ENCODE results near the gene APOA1. TPM values are rescaled to one million over a fixed set of nuclear protein-coding genes. Genes with fewer than 3 reads are reported as not detected.

APOA1 gene
- polyA plus RNA-seq, 1 experiment, result not detected

GRCh38 chr11:116813781-116814471, 23.5 kb downstream of the APOA1 start:
- H3K27ac ChIP-seq (ENCODE audit: low read depth, low read length), result no peak overlapping the region
- H3K27me3 ChIP-seq (ENCODE audit: control insufficient read depth, insufficient read depth, low read length), result peaks cover 7% of the 10 kb centered on the region
- DNase-seq (ENCODE audit: low read depth, low spot score), result no peak
- TF ChIP-seq CTCF (IDR thresholded peaks at IDR 0.05; ENCODE audit: low read depth, low read length), result no peak
- H3K4me3 ChIP-seq (ENCODE audit: low read depth, low read length), result no peak overlapping the region
- CTCF ChIA-PET, result interaction anchor here (1.7 to 2.6 kb wide), 2 partner anchors 22 to 23 kb away, joined by 6 to 12 read pairs; partner anchors contain the start of gene APOA5
- POLR2A ChIA-PET, result interaction anchor here (0.6 kb wide), 1 partner anchor 11 kb away, joined by 5 read pairs; no protein-coding TSS in a partner anchor
- H3K9me3 ChIP-seq (ENCODE audit: control insufficient read depth, insufficient read depth, low read length), result no peaks in the 10 kb centered on the region

- no peaks in the 10 kb centered on the region for H3K9me3 ChIP-seq (ENCODE audit: control insufficient read depth, insufficient read depth, low read length)
- TF ChIP-seq CTCF (IDR thresholded peaks at IDR 0.05; ENCODE audit: low read depth, low read length), result no peak
- no peak for DNase-seq (ENCODE audit: low read depth, low spot score)
- CTCF ChIA-PET, result interaction anchor here (1.7 kb wide), 1 partner anchor 23 kb away, joined by 6 read pairs; no protein-coding TSS in a partner anchor
- H3K4me3 ChIP-seq (ENCODE audit: low read depth, low read length), result no peak overlapping the region
- POLR2A ChIA-PET, result no interaction called here
- H3K27ac ChIP-seq (ENCODE audit: low read depth, low read length), result no peak overlapping the region
- peaks cover 7% of the 10 kb centered on the region for H3K27me3 ChIP-seq (ENCODE audit: control insufficient read depth, insufficient read depth, low read length)
Measured at GRCh38 chr11:116813170-116813569, 24.3 kb downstream of the APOA1 start.

GRCh38 chr11:116812109-116812508, 25.3 kb downstream of the APOA1 start:
- POLR2A ChIA-PET, result no interaction called here
- Histone ChIP-seq H3K27me3 (ENCODE audit: control insufficient read depth, insufficient read depth, low read length) (peaks cover 7% of the 10 kb centered on the region), H3K9me3 (ENCODE audit: control insufficient read depth, insufficient read depth, low read length) (no peaks in the 10 kb centered on the region), H3K4me3 (ENCODE audit: low read depth, low read length) (no peak overlapping the region), H3K27ac (ENCODE audit: low read depth, low read length) (no peak overlapping the region)
- TF ChIP-seq CTCF (IDR thresholded peaks at IDR 0.05; ENCODE audit: low read depth, low read length), result no peak
- no peak for DNase-seq (ENCODE audit: low read depth, low spot score)
- CTCF ChIA-PET, result interaction anchor here (1.5 to 1.7 kb wide), 2 partner anchors 20 to 24 kb away, joined by 6 read pairs; partner anchors contain the start of gene APOA5

- no peak for DNase-seq (ENCODE audit: low read depth, low spot score)
- no peak overlapping the region for H3K27ac ChIP-seq (ENCODE audit: low read depth, low read length)
- POLR2A ChIA-PET, result no interaction called here
- peaks cover 10% of the 10 kb centered on the region for H3K27me3 ChIP-seq (ENCODE audit: control insufficient read depth, insufficient read depth, low read length)
- no peak overlapping the region for H3K4me3 ChIP-seq (ENCODE audit: low read depth, low read length)
- CTCF ChIA-PET, result interaction anchor here (1.5 to 2.6 kb wide), 2 partner anchors 19 to 25 kb away, joined by 6 to 7 read pairs; partner anchors contain the start of gene APOA5
- H3K9me3 ChIP-seq (ENCODE audit: control insufficient read depth, insufficient read depth, low read length), result no peaks in the 10 kb centered on the region
- no peak for TF ChIP-seq CTCF (IDR thresholded peaks at IDR 0.05; ENCODE audit: low read depth, low read length)
Measured at GRCh38 chr11:116811194-116811593, 26.2 kb downstream of the APOA1 start.
